ENCODE data around the gene MRPS22.

GRCh38 chr3:139361276-139361675, 17.5 kb downstream of the MRPS22 start:
- TF ChIP-seq, protein P1, sequence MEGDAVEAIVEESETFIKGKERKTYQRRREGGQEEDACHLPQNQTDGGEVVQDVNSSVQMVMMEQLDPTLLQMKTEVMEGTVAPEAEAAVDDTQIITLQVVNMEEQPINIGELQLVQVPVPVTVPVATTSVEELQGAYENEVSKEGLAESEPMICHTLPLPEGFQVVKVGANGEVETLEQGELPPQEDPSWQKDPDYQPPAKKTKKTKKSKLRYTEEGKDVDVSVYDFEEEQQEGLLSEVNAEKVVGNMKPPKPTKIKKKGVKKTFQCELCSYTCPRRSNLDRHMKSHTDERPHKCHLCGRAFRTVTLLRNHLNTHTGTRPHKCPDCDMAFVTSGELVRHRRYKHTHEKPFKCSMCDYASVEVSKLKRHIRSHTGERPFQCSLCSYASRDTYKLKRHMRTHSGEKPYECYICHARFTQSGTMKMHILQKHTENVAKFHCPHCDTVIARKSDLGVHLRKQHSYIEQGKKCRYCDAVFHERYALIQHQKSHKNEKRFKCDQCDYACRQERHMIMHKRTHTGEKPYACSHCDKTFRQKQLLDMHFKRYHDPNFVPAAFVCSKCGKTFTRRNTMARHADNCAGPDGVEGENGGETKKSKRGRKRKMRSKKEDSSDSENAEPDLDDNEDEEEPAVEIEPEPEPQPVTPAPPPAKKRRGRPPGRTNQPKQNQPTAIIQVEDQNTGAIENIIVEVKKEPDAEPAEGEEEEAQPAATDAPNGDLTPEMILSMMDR (IDR thresholded peaks at IDR 0.05), result no peak
- TF ChIP-seq POLR2A (IDR thresholded peaks at IDR 0.05), result no peak
